Measurements from ENCODE around the gene RPRD1B. TPM values are rescaled to one million over a fixed set of nuclear protein-coding genes. Genes with fewer than 3 reads are reported as not detected.

RPRD1B gene
- total and polyA plus RNA-seq, 2 of the 13 experiments (the other 11 are each of a cell fraction or from before 2014, with no cell fraction given) = 31.1 to 41.5 TPM

DNA sequence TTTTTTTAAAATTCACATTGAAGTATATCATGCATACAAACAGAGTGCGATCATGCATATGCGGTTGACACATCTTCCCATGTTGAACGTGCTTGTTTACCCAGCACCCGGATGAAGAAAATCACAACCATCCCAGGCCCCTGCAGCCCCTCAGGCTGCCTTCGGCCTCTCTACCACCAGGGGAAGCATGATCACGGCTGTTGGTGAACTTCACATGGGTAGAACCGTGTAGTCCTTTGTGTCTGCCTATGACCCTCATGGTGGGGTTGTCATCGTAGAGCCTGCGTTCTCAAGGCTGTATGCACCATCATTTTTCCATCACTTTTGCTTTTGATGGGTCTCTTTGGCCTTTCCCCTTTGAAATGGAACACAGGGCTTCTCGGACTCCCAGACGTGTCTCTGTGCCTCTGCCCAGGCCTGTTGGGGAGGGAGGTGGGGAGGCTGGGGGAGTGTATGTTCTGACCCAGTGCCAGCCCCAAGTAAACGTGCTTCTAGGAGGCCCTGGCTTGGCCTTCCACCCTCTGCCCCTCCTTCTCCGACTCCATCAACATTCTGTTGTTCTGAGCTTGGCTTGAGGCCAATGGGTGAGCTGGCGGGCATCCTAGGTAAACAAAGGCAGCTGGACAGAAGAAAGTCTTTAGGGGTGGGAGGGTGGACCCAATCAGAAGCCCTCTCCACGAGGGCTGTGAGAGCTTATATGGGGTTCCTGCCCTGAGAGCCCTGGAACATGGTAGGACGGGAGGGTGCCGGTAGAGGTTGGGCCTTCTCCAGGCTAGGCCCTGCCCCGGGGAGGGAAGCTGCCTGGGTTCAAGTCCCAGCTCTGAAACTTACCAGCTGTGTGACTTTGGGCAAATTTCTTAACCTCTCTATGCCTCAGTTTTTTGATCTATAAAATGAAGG lies 91.9 kb downstream of the RPRD1B start:
- WGBS (ENCODE audit: low lambda C conversion rate) = 2% methylated on average over 18 of the region's 18 CpGs
- ChIA-PET POLR2A (interaction anchor here (0.7 to 2.6 kb wide), 11 partner anchors 9 to 42 kb away, joined by 3 to 50 read pairs (median 5); partner anchors contain the start of gene TGM2), CTCF (ENCODE audit: low intra/inter-chr PET ratio, low total read pairs) (interaction anchor here (1.2 to 3.2 kb wide), 2 partner anchors 40 to 94 kb away, joined by 3 to 20 read pairs; partner anchors contain the start of gene TGM2)
- Histone ChIP-seq H3K4me2 (ENCODE audit: low read depth, low read length) (peak overlapping the region; percentile 77), H2AFZ (ENCODE audit: low read length) (peak overlapping the region; percentile 32), H3K27me3 (ENCODE audit: control insufficient read depth in 1 of 2, insufficient read depth in 2 of 2, low read length in 2 of 2) (no peaks in the 10 kb centered on the region), H3K9me3 (ENCODE audit: low read length) (no peaks in the 10 kb centered on the region), H3K27ac (ENCODE audit: extremely low read length, insufficient read depth, low read length) (no peak overlapping the region), H3K36me3 (replicated peaks in 1 of 2; ENCODE audit: control insufficient read depth in 1 of 2, insufficient read depth in 2 of 2, low read length in 2 of 2) (no peaks in the 10 kb centered on the region), H3K79me2 (ENCODE audit: insufficient read depth, low read length) (no peaks in the 10 kb centered on the region), H4K20me1 (ENCODE audit: insufficient read depth, low read length) (no peaks in the 10 kb centered on the region), H3K4me3 (replicated peaks in 1 of 3; ENCODE audit: insufficient read depth in 1 of 3, low read depth in 2 of 3, low read length in 3 of 3) (peak overlapping the region; percentile 7 to 54 (median 9)), H3K4me1 (ENCODE audit: insufficient read depth, low read length) (peaks cover 56% of the 10 kb centered on the region), H3K9ac (ENCODE audit: insufficient read depth, low read depth, low read length) (peak overlapping the region; percentile 24)
- peak; percentile 67 for FAIRE-seq
- DNase-seq (ENCODE audit: low spot score) = peak; percentile 90
- peak; percentile 90 for ATAC-seq
- intact Hi-C loops (cut with micrococcal nuclease; ENCODE audit: unreplicated experiment) = loop anchor here (1.0 to 2.0 kb wide), 3 partner anchors 15 to 40 kb away; partner anchors contain the start of gene TGM2
- BruUV-seq (replicated peaks) = no TSS peak
- in situ Hi-C loops (cut with HindIII; ENCODE audit: extremely low pct_ligation_motif_present, low pct_unique_long_range_greater_than_20kb) = no loop called here
- peak; percentile 41; the same call in 1 of the 2 replicates for TF ChIP-seq CREB1 (IDR thresholded peaks at IDR 0.05)
- TF ChIP-seq CREB1 (CRISPR knock-in tag; IDR thresholded peaks at IDR 0.05) = no peak
- no peak for TF ChIP-seq LCORL (IDR thresholded peaks at IDR 0.05)
- peak; percentile 76; the same call in 1 of the 2 replicates for TF ChIP-seq LCORL (CRISPR knock-in tag; IDR thresholded peaks at IDR 0.05)
- TF ChIP-seq NFIC (IDR thresholded peaks at IDR 0.05; ENCODE audit: low read length) = peak; percentile 94
- TF ChIP-seq, protein P1, sequence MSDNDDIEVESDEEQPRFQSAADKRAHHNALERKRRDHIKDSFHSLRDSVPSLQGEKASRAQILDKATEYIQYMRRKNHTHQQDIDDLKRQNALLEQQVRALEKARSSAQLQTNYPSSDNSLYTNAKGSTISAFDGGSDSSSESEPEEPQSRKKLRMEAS (IDR thresholded peaks at IDR 0.05) = peak; percentile 55
- TF ChIP-seq MYNN (CRISPR knock-in tag; IDR thresholded peaks at IDR 0.05; ENCODE audit: low read depth) = no peak
- TF ChIP-seq, protein P2, sequence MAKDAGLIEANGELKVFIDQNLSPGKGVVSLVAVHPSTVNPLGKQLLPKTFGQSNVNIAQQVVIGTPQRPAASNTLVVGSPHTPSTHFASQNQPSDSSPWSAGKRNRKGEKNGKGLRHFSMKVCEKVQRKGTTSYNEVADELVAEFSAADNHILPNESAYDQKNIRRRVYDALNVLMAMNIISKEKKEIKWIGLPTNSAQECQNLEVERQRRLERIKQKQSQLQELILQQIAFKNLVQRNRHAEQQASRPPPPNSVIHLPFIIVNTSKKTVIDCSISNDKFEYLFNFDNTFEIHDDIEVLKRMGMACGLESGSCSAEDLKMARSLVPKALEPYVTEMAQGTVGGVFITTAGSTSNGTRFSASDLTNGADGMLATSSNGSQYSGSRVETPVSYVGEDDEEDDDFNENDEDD (CRISPR knock-in tag; IDR thresholded peaks at IDR 0.05; ENCODE audit: borderline replicate concordance) = peak; percentile 18; the same call in 1 of the 2 replicates
- TF ChIP-seq, protein P3, sequence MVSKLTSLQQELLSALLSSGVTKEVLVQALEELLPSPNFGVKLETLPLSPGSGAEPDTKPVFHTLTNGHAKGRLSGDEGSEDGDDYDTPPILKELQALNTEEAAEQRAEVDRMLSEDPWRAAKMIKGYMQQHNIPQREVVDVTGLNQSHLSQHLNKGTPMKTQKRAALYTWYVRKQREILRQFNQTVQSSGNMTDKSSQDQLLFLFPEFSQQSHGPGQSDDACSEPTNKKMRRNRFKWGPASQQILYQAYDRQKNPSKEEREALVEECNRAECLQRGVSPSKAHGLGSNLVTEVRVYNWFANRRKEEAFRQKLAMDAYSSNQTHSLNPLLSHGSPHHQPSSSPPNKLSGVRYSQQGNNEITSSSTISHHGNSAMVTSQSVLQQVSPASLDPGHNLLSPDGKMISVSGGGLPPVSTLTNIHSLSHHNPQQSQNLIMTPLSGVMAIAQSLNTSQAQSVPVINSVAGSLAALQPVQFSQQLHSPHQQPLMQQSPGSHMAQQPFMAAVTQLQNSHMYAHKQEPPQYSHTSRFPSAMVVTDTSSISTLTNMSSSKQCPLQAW (CRISPR knock-in tag; IDR thresholded peaks at IDR 0.05) = peak; percentile 53; the same call in 1 of the 2 replicates
- TF ChIP-seq ZNF484 (CRISPR knock-in tag; IDR thresholded peaks at IDR 0.05; ENCODE audit: borderline replicate concordance, low read depth) = no peak
- TF ChIP-seq, protein P4, sequence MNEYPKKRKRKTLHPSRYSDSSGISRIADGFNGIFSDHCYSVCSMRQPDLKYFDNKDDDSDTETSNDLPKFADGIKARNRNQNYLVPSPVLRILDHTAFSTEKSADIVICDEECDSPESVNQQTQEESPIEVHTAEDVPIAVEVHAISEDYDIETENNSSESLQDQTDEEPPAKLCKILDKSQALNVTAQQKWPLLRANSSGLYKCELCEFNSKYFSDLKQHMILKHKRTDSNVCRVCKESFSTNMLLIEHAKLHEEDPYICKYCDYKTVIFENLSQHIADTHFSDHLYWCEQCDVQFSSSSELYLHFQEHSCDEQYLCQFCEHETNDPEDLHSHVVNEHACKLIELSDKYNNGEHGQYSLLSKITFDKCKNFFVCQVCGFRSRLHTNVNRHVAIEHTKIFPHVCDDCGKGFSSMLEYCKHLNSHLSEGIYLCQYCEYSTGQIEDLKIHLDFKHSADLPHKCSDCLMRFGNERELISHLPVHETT (CRISPR knock-in tag; conservative IDR thresholded peaks at IDR 0.05) = no peak; the same call in 1 of the 2 replicates
- TF ChIP-seq HDAC1 (CRISPR knock-in tag; IDR thresholded peaks at IDR 0.05) = peak; percentile 76
- TF ChIP-seq ATAD3A (CRISPR knock-in tag; IDR thresholded peaks at IDR 0.05) = no peak
- TF ChIP-seq XRCC5 (optimal IDR thresholded peaks at IDR 0.05; ENCODE audit: low read length) = peak; percentile 85
- TF ChIP-seq MED1 (CRISPR knock-in tag; IDR thresholded peaks at IDR 0.05) = peak; percentile 48
- no peak; the same call in 1 of the 2 replicates for TF ChIP-seq ZNF225 (CRISPR knock-in tag; IDR thresholded peaks at IDR 0.05)
- TF ChIP-seq ZNF605 (CRISPR knock-in tag; IDR thresholded peaks at IDR 0.05) = peak; percentile 79; the same call in 1 of the 2 replicates
- no peak for TF ChIP-seq TBL1XR1 (IDR thresholded peaks at IDR 0.05; ENCODE audit: borderline replicate concordance, low read length, partially characterized antibody)
- TF ChIP-seq HMG20A (CRISPR knock-in tag; IDR thresholded peaks at IDR 0.05; ENCODE audit: borderline replicate concordance) = peak; percentile 78; the same call in 1 of the 2 replicates
- TF ChIP-seq KDM1A (CRISPR knock-in tag; IDR thresholded peaks at IDR 0.05) = peak; percentile 71; the same call in 1 of the 2 replicates
- peak; percentile 69 for TF ChIP-seq ZBTB7B (CRISPR knock-in tag; IDR thresholded peaks at IDR 0.05)
